Vagina (tissue), 2 donors: ENCODE measurements around the gene DYNC1I1. TPM values are rescaled to one million over a fixed set of nuclear protein-coding genes. Genes with fewer than 3 reads are reported as not detected.

Experiments
- DNase-seq, 2 donors: peaks; one replicate each; pipeline ENCODE4 v3.0.0-alpha.2; 2017; ENCODE audit errors: extremely low spot score in 2 of 2
- H3K27ac ChIP-seq: fragments of 200-600 bp; sonication (generic); one replicate; pipeline ENCODE4 v1.5.1; 2019
- H3K27me3 ChIP-seq: fragments of 200-600 bp; sonication (generic); one replicate; pipeline ENCODE4 v1.5.1; 2019
- H3K36me3 ChIP-seq, 2 donors: fragments of 200-600 bp; sonication (generic); one replicate each; pipeline ENCODE4 v1.5.1; 2017 to 2019
- H3K4me1 ChIP-seq: fragments of 200-600 bp; sonication (generic); one replicate; pipeline ENCODE4 v1.5.1; 2019
- H3K4me3 ChIP-seq, 2 donors: fragments of 200-600 bp; sonication (generic); 1 replicate in 1 of 2; 2 replicates in 1 of 2; pipeline ENCODE4 v1.5.1; 2016 to 2019
- H3K9me3 ChIP-seq: fragments of 200-600 bp; sonication (generic); one replicate; pipeline ENCODE4 v1.5.1; 2019
- POLR2A ChIP-seq, 2 donors: fragments of 450-650 bp; IDR thresholded peaks; one replicate each; pipeline ENCODE4 v1.6.1; 2017; ENCODE audit warnings: antibody characterized with exemption in 2 of 2, mild to moderate bottlenecking in 2 of 2, moderate library complexity in 2 of 2
- POLR2AphosphoS5 ChIP-seq, 2 donors: sonication (generic); formaldehyde crosslinking; IDR thresholded peaks; one replicate each; pipeline ENCODE4 v1.9.0; 2017; ENCODE audit warnings: antibody characterized with exemption in 2 of 2, mild to moderate bottlenecking in 2 of 2, low read depth in 1 of 2; ENCODE audit not compliant: insufficient read depth in 1 of 2
- intact Hi-C: fragments of 100-400 bp; cut with DNase I; formaldehyde crosslinking; loops from one replicate; pipeline ENCODE4 v1.15.1; 2023
- total RNA-seq: library from RNA; depleted of rRNA; stranded (reverse); fragments of >200 nt; gene quantifications from one replicate; pipeline ENCODE4 v1.2.3, GENCODE V29; 2016
- TF ChIP-seq, protein P1 (sequence below), 3 experiments: fragments of 450-650 bp in 2 of 3; fragments of 200-600 bp in 1 of 3; sonication (generic) in 1 of 3; IDR thresholded peaks; one replicate each; pipeline ENCODE4 v1.5.1; 2017 to 2019; ENCODE audit warnings: antibody characterized with exemption in 3 of 3, mild to moderate bottlenecking in 2 of 3, moderate library complexity in 2 of 3

Gene DYNC1I1
- total RNA-seq, 1 donor from 2014 or later = 12.0 TPM

DNA sequence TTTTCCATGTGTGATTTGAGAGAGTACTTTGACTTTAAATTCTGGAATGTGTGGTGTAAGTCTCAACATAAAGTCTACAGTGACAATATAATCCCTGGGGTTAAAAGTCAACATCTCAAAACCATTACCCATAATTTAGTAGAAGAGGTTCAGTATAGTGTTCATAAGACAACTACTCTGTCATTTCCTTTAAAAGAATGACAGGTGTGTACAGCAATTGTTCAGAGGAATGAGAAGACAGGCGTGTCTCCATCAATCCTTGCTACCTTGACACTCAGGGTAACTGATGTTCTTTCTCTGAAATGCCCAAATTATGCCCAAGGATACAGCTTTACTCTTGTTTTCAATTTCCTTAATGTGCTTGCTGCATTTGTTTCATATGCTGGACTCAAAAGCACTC lies 256.4 kb downstream of the DYNC1I1 start:
- intact Hi-C loops = no loop called here
- no peaks in the 10 kb centered on the region for H3K9me3 ChIP-seq
- H3K27me3 ChIP-seq = no peaks in the 10 kb centered on the region
- TF ChIP-seq POLR2AphosphoS5 (IDR thresholded peaks at IDR 0.05; ENCODE audit: insufficient read depth in 1 of 2, low read depth in 1 of 2) = no peak
- TF ChIP-seq, protein P1, sequence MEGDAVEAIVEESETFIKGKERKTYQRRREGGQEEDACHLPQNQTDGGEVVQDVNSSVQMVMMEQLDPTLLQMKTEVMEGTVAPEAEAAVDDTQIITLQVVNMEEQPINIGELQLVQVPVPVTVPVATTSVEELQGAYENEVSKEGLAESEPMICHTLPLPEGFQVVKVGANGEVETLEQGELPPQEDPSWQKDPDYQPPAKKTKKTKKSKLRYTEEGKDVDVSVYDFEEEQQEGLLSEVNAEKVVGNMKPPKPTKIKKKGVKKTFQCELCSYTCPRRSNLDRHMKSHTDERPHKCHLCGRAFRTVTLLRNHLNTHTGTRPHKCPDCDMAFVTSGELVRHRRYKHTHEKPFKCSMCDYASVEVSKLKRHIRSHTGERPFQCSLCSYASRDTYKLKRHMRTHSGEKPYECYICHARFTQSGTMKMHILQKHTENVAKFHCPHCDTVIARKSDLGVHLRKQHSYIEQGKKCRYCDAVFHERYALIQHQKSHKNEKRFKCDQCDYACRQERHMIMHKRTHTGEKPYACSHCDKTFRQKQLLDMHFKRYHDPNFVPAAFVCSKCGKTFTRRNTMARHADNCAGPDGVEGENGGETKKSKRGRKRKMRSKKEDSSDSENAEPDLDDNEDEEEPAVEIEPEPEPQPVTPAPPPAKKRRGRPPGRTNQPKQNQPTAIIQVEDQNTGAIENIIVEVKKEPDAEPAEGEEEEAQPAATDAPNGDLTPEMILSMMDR (IDR thresholded peaks at IDR 0.05) = no peak
- TF ChIP-seq POLR2A (IDR thresholded peaks at IDR 0.05) = no peak
- H3K27ac ChIP-seq = no peak overlapping the region
- H3K36me3 ChIP-seq = no peaks in the 10 kb centered on the region
- DNase-seq = no peak
- H3K4me3 ChIP-seq = no peak overlapping the region
- H3K4me1 ChIP-seq = no peaks in the 10 kb centered on the region

DNA sequence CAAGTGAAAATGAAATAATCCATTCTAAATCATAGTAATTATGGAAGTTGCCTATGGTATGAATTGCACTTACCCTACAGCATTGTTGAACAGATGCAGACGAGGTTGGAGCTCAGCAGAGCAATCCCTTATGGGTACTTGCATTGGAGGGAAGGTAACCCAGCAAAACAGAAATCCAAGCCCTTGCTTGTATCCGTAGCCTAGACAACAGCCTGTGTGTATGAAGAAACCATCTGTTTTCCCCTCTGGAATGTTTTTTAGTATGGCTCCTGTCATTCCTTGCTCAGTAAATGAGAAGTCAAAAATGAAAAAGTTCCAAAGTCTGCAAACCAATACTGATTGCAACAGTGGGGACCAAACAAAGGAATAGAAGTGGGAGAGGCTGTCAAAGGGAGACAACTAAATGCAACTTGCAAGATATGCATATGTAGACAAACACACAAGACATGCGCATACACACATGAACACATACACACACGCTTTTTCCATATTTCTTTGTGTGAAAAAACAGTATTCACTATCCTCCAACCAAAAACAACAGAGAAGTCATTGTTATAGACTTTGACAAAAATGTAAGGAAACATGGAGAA lies 260.8 kb downstream of the DYNC1I1 start:
- Histone ChIP-seq H3K36me3 (no peaks in the 10 kb centered on the region), H3K27ac (no peak overlapping the region), H3K27me3 (no peaks in the 10 kb centered on the region), H3K4me1 (no peaks in the 10 kb centered on the region), H3K9me3 (no peaks in the 10 kb centered on the region), H3K4me3 (no peak overlapping the region)
- intact Hi-C loops = no loop called here
- TF ChIP-seq POLR2A (IDR thresholded peaks at IDR 0.05) = no peak
- no peak for TF ChIP-seq POLR2AphosphoS5 (IDR thresholded peaks at IDR 0.05; ENCODE audit: insufficient read depth in 1 of 2, low read depth in 1 of 2)
- TF ChIP-seq, protein P1 (IDR thresholded peaks at IDR 0.05) = no peak
- DNase-seq = no peak

DNA sequence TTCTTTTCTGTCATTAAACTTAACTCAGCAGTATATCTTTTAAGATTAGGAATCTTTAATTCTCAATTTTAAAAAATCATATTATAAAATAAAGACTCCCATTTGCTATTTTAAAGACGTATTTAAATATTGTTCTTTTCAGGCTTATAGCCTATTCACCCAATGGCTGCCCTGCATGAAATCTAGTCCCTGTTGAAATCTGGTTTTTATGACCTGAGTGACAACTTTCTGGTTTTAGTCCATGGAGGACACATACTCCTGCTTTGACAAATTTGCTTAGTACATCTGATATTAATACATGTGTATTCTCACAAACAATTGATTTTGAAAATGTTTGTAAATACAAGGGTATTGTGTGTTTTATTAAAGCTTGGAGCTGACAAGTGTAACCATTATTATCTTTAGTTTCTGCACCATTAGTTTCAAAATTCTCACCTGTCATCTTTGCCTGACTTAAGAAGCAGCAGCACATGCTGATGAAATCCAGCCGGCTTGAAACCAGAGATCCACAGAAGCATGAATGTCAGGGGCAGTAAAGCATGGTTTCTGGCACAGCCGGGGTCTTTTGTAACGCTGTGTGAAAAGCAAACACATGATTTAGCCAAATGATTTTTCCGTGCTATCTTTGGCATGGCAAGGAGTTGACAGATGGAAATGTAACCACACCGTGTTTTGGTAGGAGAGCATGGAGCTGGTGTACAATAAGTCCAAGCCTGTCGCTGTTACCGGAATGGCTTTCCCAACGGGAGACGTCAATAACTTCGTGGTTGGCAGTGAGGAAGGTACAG lies 262.8 kb downstream of the DYNC1I1 start:
- Histone ChIP-seq H3K36me3 (no peaks in the 10 kb centered on the region), H3K27me3 (no peaks in the 10 kb centered on the region), H3K4me1 (no peaks in the 10 kb centered on the region), H3K27ac (no peak overlapping the region), H3K9me3 (no peaks in the 10 kb centered on the region), H3K4me3 (no peak overlapping the region)
- no peak for TF ChIP-seq POLR2AphosphoS5 (IDR thresholded peaks at IDR 0.05; ENCODE audit: insufficient read depth in 1 of 2, low read depth in 1 of 2)
- TF ChIP-seq POLR2A (IDR thresholded peaks at IDR 0.05) = no peak
- TF ChIP-seq, protein P1 (IDR thresholded peaks at IDR 0.05) = no peak
- intact Hi-C loops = no loop called here
- no peak for DNase-seq

DNA sequence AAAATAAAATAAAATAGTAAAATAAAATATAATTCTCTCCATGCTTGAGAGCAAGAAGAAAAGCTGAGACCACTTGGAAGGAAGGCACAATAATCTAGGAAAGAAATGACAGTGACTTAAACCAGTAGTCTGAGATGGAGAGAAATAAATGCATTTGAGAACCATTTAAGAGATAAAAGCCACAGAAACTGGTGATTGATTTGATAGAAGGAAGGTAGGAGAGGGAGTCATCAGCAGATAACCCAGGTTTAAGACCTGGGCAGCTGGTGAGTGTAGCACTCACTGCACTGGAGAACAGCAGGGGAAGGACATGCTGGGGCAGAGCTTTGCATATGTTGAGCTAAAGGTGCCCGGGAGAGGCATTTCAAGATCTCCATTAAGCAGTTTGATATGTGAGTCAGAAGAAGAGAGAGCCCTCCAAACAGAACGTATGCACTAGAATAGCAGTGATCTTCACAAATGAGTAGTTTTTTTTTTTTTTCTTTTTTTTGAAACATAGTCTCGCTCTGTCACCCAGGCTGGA lies 268.0 kb downstream of the DYNC1I1 start:
- no peak for TF ChIP-seq POLR2AphosphoS5 (IDR thresholded peaks at IDR 0.05; ENCODE audit: insufficient read depth in 1 of 2, low read depth in 1 of 2)
- Histone ChIP-seq H3K9me3 (no peaks in the 10 kb centered on the region), H3K36me3 (no peaks in the 10 kb centered on the region), H3K4me3 (no peak overlapping the region), H3K4me1 (no peaks in the 10 kb centered on the region), H3K27me3 (no peaks in the 10 kb centered on the region), H3K27ac (no peak overlapping the region)
- intact Hi-C loops = no loop called here
- no peak for DNase-seq

DNA sequence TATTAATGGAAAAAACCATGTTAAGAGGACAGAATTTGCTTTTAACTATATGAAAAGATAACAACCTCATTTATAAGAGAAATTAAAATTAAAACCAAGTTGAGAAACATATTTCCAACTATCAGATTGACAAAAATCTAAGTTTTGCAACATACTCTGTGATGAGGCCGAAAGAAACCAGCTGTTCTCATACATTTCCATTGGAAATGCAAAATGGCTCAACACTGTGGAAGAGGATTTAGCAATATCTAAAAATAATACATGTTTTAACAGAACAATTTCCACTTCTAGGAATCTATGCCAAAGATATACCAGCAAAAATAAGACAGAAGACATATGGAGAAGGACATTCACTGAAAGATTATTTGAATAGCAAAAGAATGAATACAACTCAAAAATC lies 268.8 kb downstream of the DYNC1I1 start:
- DNase-seq = no peak
- no peaks in the 10 kb centered on the region for H3K9me3 ChIP-seq
- H3K36me3 ChIP-seq = no peaks in the 10 kb centered on the region
- H3K4me3 ChIP-seq = no peak overlapping the region
- no peaks in the 10 kb centered on the region for H3K27me3 ChIP-seq
- no peak overlapping the region for H3K27ac ChIP-seq
- intact Hi-C loops = no loop called here
- no peak for TF ChIP-seq POLR2AphosphoS5 (IDR thresholded peaks at IDR 0.05; ENCODE audit: insufficient read depth in 1 of 2, low read depth in 1 of 2)
- TF ChIP-seq, protein P1 (IDR thresholded peaks at IDR 0.05) = no peak
- no peak for TF ChIP-seq POLR2A (IDR thresholded peaks at IDR 0.05)
- H3K4me1 ChIP-seq = no peaks in the 10 kb centered on the region
